ENCODE data around the gene XPO5.

XPO5 gene

GRCh38 chr6:43492673-43493072 lies 83.2 kb downstream of the XPO5 start:
- no peak overlapping the region for H3K4me3 ChIP-seq (ENCODE audit: low read depth in 1 of 2, low read length in 2 of 2)
- H3K9ac ChIP-seq (ENCODE audit: low read depth, low read length): no peak overlapping the region
- peaks cover 29% of the 10 kb centered on the region for H4K20me1 ChIP-seq (ENCODE audit: insufficient read depth, low read length)
- no peak for TF ChIP-seq CTCF (IDR thresholded peaks at IDR 0.05; ENCODE audit: borderline replicate concordance, extremely low read depth, low read length, poor library complexity, severe bottlenecking)
- no peak for TF ChIP-seq EZH2 (IDR thresholded peaks at IDR 0.05; ENCODE audit: borderline replicate concordance, low read depth, low read length, severe bottlenecking)
- peaks cover 17% of the 10 kb centered on the region for H3K36me3 ChIP-seq (ENCODE audit: insufficient read depth, low read length)
- H2AFZ ChIP-seq (ENCODE audit: low read depth, low read length): no peak overlapping the region
- no peak overlapping the region for H3K27ac ChIP-seq (ENCODE audit: low read length)
- peaks cover 17% of the 10 kb centered on the region for H3K79me2 ChIP-seq (ENCODE audit: insufficient read depth, low read length)
- ATAC-seq (ENCODE audit: insufficient read depth, low read depth) (no peak), DNase-seq (no peak)
- no peaks in the 10 kb centered on the region for H3K9me3 ChIP-seq (ENCODE audit: insufficient read depth, low read length, severe bottlenecking)
- no peaks in the 10 kb centered on the region for H3K4me1 ChIP-seq (ENCODE audit: insufficient read depth, low read length)
- no peak overlapping the region for H3K4me2 ChIP-seq (ENCODE audit: insufficient read depth, low read length)
- H3K27me3 ChIP-seq (ENCODE audit: insufficient read depth, low read length, poor library complexity): no peaks in the 10 kb centered on the region

- Histone ChIP-seq H3K9me3 (ENCODE audit: insufficient read depth, low read length, severe bottlenecking) (no peaks in the 10 kb centered on the region), H3K9ac (ENCODE audit: low read depth, low read length) (no peak overlapping the region), H4K20me1 (ENCODE audit: insufficient read depth, low read length) (peaks cover 31% of the 10 kb centered on the region), H3K79me2 (ENCODE audit: insufficient read depth, low read length) (peaks cover 20% of the 10 kb centered on the region), H3K4me1 (ENCODE audit: insufficient read depth, low read length) (no peaks in the 10 kb centered on the region), H3K36me3 (ENCODE audit: insufficient read depth, low read length) (peaks cover 11% of the 10 kb centered on the region), H3K4me2 (ENCODE audit: insufficient read depth, low read length) (no peak overlapping the region), H3K4me3 (ENCODE audit: low read depth in 1 of 2, low read length in 2 of 2) (no peak overlapping the region), H2AFZ (ENCODE audit: low read depth, low read length) (no peak overlapping the region), H3K27me3 (ENCODE audit: insufficient read depth, low read length, poor library complexity) (no peaks in the 10 kb centered on the region), H3K27ac (ENCODE audit: low read length) (no peak overlapping the region)
- DNase-seq: no peak
- no peak for ATAC-seq (ENCODE audit: insufficient read depth, low read depth)
- TF ChIP-seq EZH2 (IDR thresholded peaks at IDR 0.05; ENCODE audit: borderline replicate concordance, low read depth, low read length, severe bottlenecking) (no peak), CTCF (IDR thresholded peaks at IDR 0.05; ENCODE audit: borderline replicate concordance, extremely low read depth, low read length, poor library complexity, severe bottlenecking) (no peak)
Measured at GRCh38 chr6:43491750-43492661, 83.8 kb downstream of the XPO5 start.

- Histone ChIP-seq H3K4me2 (ENCODE audit: insufficient read depth, low read length) (no peak overlapping the region), H3K4me1 (ENCODE audit: insufficient read depth, low read length) (no peaks in the 10 kb centered on the region), H4K20me1 (ENCODE audit: insufficient read depth, low read length) (peaks cover 26% of the 10 kb centered on the region), H3K9ac (ENCODE audit: low read depth, low read length) (no peak overlapping the region), H3K9me3 (ENCODE audit: insufficient read depth, low read length, severe bottlenecking) (no peaks in the 10 kb centered on the region), H3K27me3 (ENCODE audit: insufficient read depth, low read length, poor library complexity) (no peaks in the 10 kb centered on the region), H2AFZ (ENCODE audit: low read depth, low read length) (no peak overlapping the region), H3K4me3 (ENCODE audit: low read depth in 1 of 2, low read length in 2 of 2) (no peak overlapping the region), H3K27ac (ENCODE audit: low read length) (no peak overlapping the region), H3K79me2 (ENCODE audit: insufficient read depth, low read length) (peaks cover 25% of the 10 kb centered on the region), H3K36me3 (ENCODE audit: insufficient read depth, low read length) (peaks cover 11% of the 10 kb centered on the region)
- no peak for TF ChIP-seq EZH2 (IDR thresholded peaks at IDR 0.05; ENCODE audit: borderline replicate concordance, low read depth, low read length, severe bottlenecking)
- TF ChIP-seq CTCF (IDR thresholded peaks at IDR 0.05; ENCODE audit: borderline replicate concordance, extremely low read depth, low read length, poor library complexity, severe bottlenecking): no peak
- DNase-seq (no peak), ATAC-seq (ENCODE audit: insufficient read depth, low read depth) (no peak)
Measured at GRCh38 chr6:43490523-43490939, 85.3 kb downstream of the XPO5 start.
